ENCODE data around the gene TMEM151B. TPM values are rescaled to one million over a fixed set of nuclear protein-coding genes. Genes with fewer than 3 reads are reported as not detected.

The TMEM151B gene
- total RNA-seq, 4 donors from 2014 or later: 0.27 to 0.69 TPM; not detected in 2

DNA sequence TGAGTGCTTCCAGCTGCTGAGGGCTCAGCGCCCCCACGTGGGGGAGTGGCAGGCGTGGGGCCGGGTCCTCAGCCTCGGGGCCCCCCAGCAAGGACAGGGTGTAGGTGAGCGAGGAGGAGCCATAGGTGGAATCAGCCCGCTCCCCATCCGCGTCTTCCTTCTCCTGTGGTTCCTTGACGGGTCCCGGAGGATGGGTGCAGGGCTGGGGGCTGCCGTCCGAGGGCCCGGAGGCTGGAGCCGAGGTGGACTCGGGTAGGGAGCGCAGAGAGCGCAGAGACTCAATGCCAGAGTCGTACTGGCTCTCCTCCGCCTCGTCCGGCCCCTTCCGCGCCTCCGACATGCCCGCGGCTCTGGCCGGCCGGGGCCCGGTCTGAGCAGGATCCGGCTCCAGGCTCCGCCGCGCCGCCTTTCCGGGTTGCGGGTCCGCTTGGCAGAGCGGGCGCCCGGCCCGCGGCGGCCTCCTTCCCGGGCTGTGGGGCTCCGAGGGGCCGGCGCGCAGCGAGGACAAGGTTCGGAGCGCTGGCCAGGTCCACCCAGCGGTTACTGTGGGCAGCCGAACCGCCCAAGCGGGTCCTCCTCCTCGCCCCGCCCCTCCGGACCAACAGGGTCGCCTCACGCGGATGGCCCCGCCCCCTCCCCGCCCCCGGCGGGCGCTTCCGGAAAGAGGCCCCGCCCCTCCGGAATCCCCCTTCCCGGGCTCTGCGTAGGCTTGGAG lies 5.1 kb upstream of the TMEM151B start, which contains the start of gene NFKBIE:
Gene NFKBIE (minus strand): TSS at position 545 of the 715 bp plus-strand sequence. CDS start 205 bp downstream, at position 340.
- no peaks in the 10 kb centered on the region for H3K9me3 ChIP-seq
- peaks cover 4 to 39% (median 29%) of the 10 kb centered on the region in 3 donors for H3K4me1 ChIP-seq
- peak within 1 kb of the TSS; percentile 2 to 91 (median 88) for H3K27ac ChIP-seq
- H3K4me3 ChIP-seq: peak within 1 kb of the TSS; percentile 41 to 87
- H3K36me3 ChIP-seq: peaks cover 0 to 7% of the 10 kb centered on the region in 2 donors
- WGBS, 2 donors (ENCODE audit: low coverage in 1 of 2): 0% methylated on average over 1 to 4 of the region's 72 CpGs
- H3K27me3 ChIP-seq: peaks cover 23% of the 10 kb centered on the region
- TF ChIP-seq POLR2A (IDR thresholded peaks at IDR 0.05) (peak; percentile 50 to 75), EP300 (IDR thresholded peaks at IDR 0.05) (no peak), POLR2AphosphoS5 (IDR thresholded peaks at IDR 0.05) (peak; percentile 69)
- TF ChIP-seq, protein P1, sequence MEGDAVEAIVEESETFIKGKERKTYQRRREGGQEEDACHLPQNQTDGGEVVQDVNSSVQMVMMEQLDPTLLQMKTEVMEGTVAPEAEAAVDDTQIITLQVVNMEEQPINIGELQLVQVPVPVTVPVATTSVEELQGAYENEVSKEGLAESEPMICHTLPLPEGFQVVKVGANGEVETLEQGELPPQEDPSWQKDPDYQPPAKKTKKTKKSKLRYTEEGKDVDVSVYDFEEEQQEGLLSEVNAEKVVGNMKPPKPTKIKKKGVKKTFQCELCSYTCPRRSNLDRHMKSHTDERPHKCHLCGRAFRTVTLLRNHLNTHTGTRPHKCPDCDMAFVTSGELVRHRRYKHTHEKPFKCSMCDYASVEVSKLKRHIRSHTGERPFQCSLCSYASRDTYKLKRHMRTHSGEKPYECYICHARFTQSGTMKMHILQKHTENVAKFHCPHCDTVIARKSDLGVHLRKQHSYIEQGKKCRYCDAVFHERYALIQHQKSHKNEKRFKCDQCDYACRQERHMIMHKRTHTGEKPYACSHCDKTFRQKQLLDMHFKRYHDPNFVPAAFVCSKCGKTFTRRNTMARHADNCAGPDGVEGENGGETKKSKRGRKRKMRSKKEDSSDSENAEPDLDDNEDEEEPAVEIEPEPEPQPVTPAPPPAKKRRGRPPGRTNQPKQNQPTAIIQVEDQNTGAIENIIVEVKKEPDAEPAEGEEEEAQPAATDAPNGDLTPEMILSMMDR (IDR thresholded peaks at IDR 0.05): peak in 3 of 4 experiments; percentile 24 to 39 (median 26)
- peak; percentile 95 for ATAC-seq

DNA sequence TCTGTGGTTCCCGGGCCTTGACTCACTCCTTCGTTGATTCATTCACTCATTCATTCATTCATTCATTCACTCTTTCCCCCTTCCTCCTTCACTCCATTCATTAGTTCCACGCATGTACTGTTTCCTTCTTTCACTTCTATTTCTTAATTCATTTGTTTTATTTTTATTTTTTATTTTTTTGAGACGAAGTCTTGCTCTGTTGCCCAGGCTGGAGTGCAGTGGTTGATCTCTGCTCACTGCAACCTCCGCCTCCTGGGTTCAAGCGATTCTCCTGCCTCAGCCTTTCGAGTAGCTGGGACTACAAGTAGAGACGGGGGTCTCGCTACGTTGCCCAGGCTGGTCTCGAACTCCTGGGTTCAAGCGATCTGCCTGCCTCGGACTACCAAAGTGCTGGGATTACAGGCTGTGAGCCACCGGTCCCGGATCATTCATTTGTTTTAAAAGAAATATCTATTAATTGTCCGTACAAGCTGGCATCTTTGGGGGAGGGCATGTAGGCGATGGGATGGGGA lies 4.5 kb upstream of the TMEM151B start:
- Histone ChIP-seq H3K4me1 (peaks cover 4 to 46% (median 29%) of the 10 kb centered on the region in 3 donors), H3K36me3 (peaks cover 0 to 6% of the 10 kb centered on the region in 2 donors), H3K27me3 (peaks cover 29% of the 10 kb centered on the region), H3K4me3 (peak overlapping the region; percentile 41 to 87), H3K9me3 (no peaks in the 10 kb centered on the region), H3K27ac (peak overlapping the region in 3 of 4 donors; percentile 87 to 91 (median 90))
- TF ChIP-seq EP300 (IDR thresholded peaks at IDR 0.05) (no peak), POLR2A (IDR thresholded peaks at IDR 0.05) (no peak), POLR2AphosphoS5 (IDR thresholded peaks at IDR 0.05) (no peak)
- TF ChIP-seq, protein P1 (IDR thresholded peaks at IDR 0.05): no peak
- ATAC-seq: no peak
- 56 to 58% methylated on average over 6 to 14 of the region's 17 CpGs for WGBS, 2 donors (ENCODE audit: low coverage in 1 of 2)

DNA sequence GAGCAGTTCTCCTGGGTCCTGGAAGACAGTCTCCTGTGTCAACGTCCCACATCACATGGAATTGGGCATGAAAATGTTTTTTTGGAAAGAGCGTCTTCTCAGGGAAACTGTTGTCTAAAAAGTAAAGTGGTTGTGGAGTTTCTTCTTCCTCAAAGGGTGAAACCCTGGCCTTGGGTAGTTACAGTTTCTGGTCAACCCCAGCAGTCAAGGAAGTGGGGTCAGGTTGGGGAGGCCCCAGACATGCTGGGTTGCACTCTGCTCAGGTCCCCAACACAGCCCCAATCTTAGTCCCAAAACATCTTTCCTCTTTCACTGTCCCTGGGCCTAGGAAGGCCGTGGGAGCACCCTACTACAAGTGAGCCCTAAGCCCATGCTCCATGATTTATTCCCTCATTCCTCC lies 3.9 kb upstream of the TMEM151B start:
- TF ChIP-seq, protein P1 (IDR thresholded peaks at IDR 0.05): no peak
- no peak for TF ChIP-seq POLR2A (IDR thresholded peaks at IDR 0.05)
- no peak for TF ChIP-seq POLR2AphosphoS5 (IDR thresholded peaks at IDR 0.05)
- no peak for TF ChIP-seq EP300 (IDR thresholded peaks at IDR 0.05)
- no peak overlapping the region for H3K4me3 ChIP-seq
- H3K27me3 ChIP-seq: peaks cover 35% of the 10 kb centered on the region
- peaks cover 0 to 4% of the 10 kb centered on the region in 2 donors for H3K36me3 ChIP-seq
- no peak for ATAC-seq
- WGBS, 2 donors (ENCODE audit: low coverage in 1 of 2): 77 to 90% methylated on average over 2 to 3 of the region's 3 CpGs
- peaks cover 4 to 51% (median 29%) of the 10 kb centered on the region in 3 donors for H3K4me1 ChIP-seq
- peak overlapping the region in 2 of 4 donors; percentile 87 to 90 for H3K27ac ChIP-seq
- H3K9me3 ChIP-seq: no peaks in the 10 kb centered on the region

DNA sequence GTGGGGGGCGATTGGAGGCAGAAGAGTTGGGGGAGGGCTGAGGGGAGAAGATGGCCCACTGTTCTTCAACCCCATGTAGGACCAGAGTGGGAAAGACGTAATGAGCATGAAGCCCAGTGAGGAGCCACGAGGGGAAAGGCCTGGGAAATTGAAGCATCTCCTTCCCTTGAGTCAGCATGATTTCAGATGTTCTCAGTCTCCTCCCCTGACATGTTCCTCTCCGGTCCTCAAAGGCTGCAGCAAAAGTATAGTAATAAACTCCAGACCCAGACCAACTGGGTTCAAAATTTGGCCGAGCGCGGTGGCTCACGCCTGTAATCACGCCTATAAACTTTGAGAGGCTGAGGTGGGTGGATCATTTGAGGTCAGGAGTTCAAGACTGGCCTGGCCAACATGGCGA lies 3.0 kb upstream of the TMEM151B start:
- no peak overlapping the region for H3K4me3 ChIP-seq
- no peak for ATAC-seq
- no peaks in the 10 kb centered on the region for H3K36me3 ChIP-seq
- TF ChIP-seq POLR2AphosphoS5 (IDR thresholded peaks at IDR 0.05) (no peak), POLR2A (IDR thresholded peaks at IDR 0.05) (no peak), EP300 (IDR thresholded peaks at IDR 0.05) (no peak)
- TF ChIP-seq, protein P1 (IDR thresholded peaks at IDR 0.05): no peak
- H3K27ac ChIP-seq: no peak overlapping the region
- WGBS, 2 donors (ENCODE audit: low coverage in 1 of 2): 64 to 65% methylated on average over 2 to 3 of the region's 10 CpGs
- H3K27me3 ChIP-seq: peaks cover 44% of the 10 kb centered on the region
- no peaks in the 10 kb centered on the region for H3K9me3 ChIP-seq
- H3K4me1 ChIP-seq: peaks cover 4 to 44% (median 27%) of the 10 kb centered on the region in 3 donors
